Neural cell (in vitro differentiated cells): ENCODE results near the gene SLC38A4. TPM values are rescaled to one million over a fixed set of nuclear protein-coding genes. Genes with fewer than 3 reads are reported as not detected.
"Not testable (repeated sequence)": the region's sequence is repeated elsewhere in the genome, so short reads cannot be mapped to it uniquely, and the experiment has no call there.

ENCODE experiments used
- H2AFZ ChIP-seq: fragments of 200-600, 300-800 bp; sonication (generic), shearing (Covaris generic); 2 replicates; pipeline ENCODE4 v1.6.0; 2014; ENCODE audit warnings: low read depth, mild to moderate bottlenecking, antibody characterized with exemption, low read length, moderate library complexity
- H3F3A ChIP-seq: fragments of 200-600 bp; shearing (Covaris generic); 2 replicates; pipeline ENCODE4 v1.6.1; 2016; ENCODE audit warnings: mild to moderate bottlenecking, moderate library complexity, mixed read lengths, antibody characterized with exemption, low read length; ENCODE audit not compliant: insufficient read depth, poor library complexity, severe bottlenecking
- H3K27ac ChIP-seq: fragments of 200-600, 300-800 bp; sonication (generic), shearing (Covaris generic); 2 replicates; pipeline ENCODE4 v1.5.1; 2014; ENCODE audit warnings: mild to moderate bottlenecking, low read length, moderate library complexity
- H3K27me3 ChIP-seq: fragments of 300-800, 200-600 bp; sonication (generic), shearing (Covaris generic); 2 replicates; pipeline ENCODE4 v1.6.0; 2014; ENCODE audit warnings: mild to moderate bottlenecking, low read depth, low read length, moderate library complexity; ENCODE audit not compliant: insufficient read depth
- H3K36me3 ChIP-seq: fragments of 300-800, 200-600 bp; sonication (generic), shearing (Covaris generic); 2 replicates; pipeline ENCODE4 v1.5.1; 2014; ENCODE audit warnings: mild to moderate bottlenecking, antibody characterized with exemption, low read length, moderate library complexity; ENCODE audit not compliant: insufficient read depth
- H3K4me2 ChIP-seq: fragments of 300-800, 200-600 bp; sonication (generic), shearing (Covaris generic); 2 replicates; pipeline ENCODE4 v1.6.0; 2014; ENCODE audit warnings: mild to moderate bottlenecking, low read length
- H3K4me3 ChIP-seq: fragments of 300-800, 200-600 bp; sonication (generic), shearing (Covaris generic); 2 replicates; pipeline ENCODE4 v1.5.1; 2014; ENCODE audit warnings: mild to moderate bottlenecking, low read length, moderate library complexity
- H3K79me2 ChIP-seq: fragments of 200-600 bp; shearing (Covaris generic); replicated peaks from 2 replicates; pipeline ENCODE4 v1.6.0; 2014; ENCODE audit warnings: mild to moderate bottlenecking, low read length, moderate library complexity; ENCODE audit not compliant: insufficient read depth
- H3K9ac ChIP-seq: fragments of 300-800, 200-600 bp; sonication (generic), shearing (Covaris generic); 2 replicates; pipeline ENCODE4 v1.6.1; 2016; ENCODE audit warnings: mild to moderate bottlenecking, low read length, mixed read lengths
- H3K9me2 ChIP-seq: fragments of 200-600 bp; shearing (Covaris generic); 2 replicates; pipeline ENCODE4 v1.6.1; 2016; ENCODE audit warnings: mild to moderate bottlenecking, low read length, mixed read lengths; ENCODE audit not compliant: insufficient read depth
- H3K9me3 ChIP-seq: fragments of 200-600, 300-800 bp; sonication (generic), shearing (Covaris generic); 2 replicates; pipeline ENCODE4 v1.6.1; 2016; ENCODE audit warnings: mild to moderate bottlenecking, mixed run types, low read length, moderate library complexity, mixed read lengths
- H4K20me1 ChIP-seq: fragments of 200-600 bp; shearing (Covaris generic); 2 replicates; pipeline ENCODE4 v1.6.1; 2016; ENCODE audit warnings: mild to moderate bottlenecking, mixed run types; ENCODE audit not compliant: insufficient read depth
- EP300 ChIP-seq: fragments of 450-650 bp; conservative IDR thresholded peaks from 2 replicates; pipeline ENCODE4 v1.6.1; 2014; ENCODE audit warnings: antibody characterized with exemption, mild to moderate bottlenecking, moderate library complexity; ENCODE audit not compliant: poor library complexity, severe bottlenecking
- EZH2 ChIP-seq: fragments of 200-600, 300-800 bp; shearing (Covaris generic), sonication (generic); IDR thresholded peaks from 2 replicates; pipeline ENCODE4 v1.6.1; 2014; ENCODE audit warnings: antibody characterized with exemption, low read length, borderline replicate concordance, mild to moderate bottlenecking; ENCODE audit not compliant: insufficient read depth, poor library complexity, severe bottlenecking
- MXI1 ChIP-seq: fragments of 450-650 bp; conservative IDR thresholded peaks from 2 replicates; pipeline ENCODE4 v1.6.1; 2014; ENCODE audit warnings: antibody characterized with exemption, mild to moderate bottlenecking; ENCODE audit not compliant: poor library complexity, severe bottlenecking
- POLR2AphosphoS5 ChIP-seq: IDR thresholded peaks from 2 replicates; pipeline ENCODE4 v1.6.1; 2012
- RAD21 ChIP-seq: fragments of 450-650 bp; conservative IDR thresholded peaks from 2 replicates; pipeline ENCODE4 v1.6.1; 2014; ENCODE audit warnings: antibody characterized with exemption, mild to moderate bottlenecking, moderate library complexity
- SMC3 ChIP-seq: fragments of 450-650 bp; conservative IDR thresholded peaks from 2 replicates; pipeline ENCODE4 v1.6.1; 2014; ENCODE audit warnings: antibody characterized with exemption, mild to moderate bottlenecking, moderate library complexity; ENCODE audit not compliant: poor library complexity
- TAF1 ChIP-seq: IDR thresholded peaks from 2 replicates; pipeline ENCODE4 v1.6.1; 2012; ENCODE audit warnings: low read depth
- polyA plus RNA-seq: library from polyadenylated mRNA; depleted of rRNA; stranded (reverse); fragments of >200 nt; gene quantifications from 2 replicates; pipeline ENCODE4 v1.2.3, GENCODE V29; 2014
- TF ChIP-seq, protein P1 (sequence below): fragments of 450-650 bp; IDR thresholded peaks from 2 replicates; pipeline ENCODE4 v1.5.1; 2014; ENCODE audit warnings: antibody characterized with exemption, mild to moderate bottlenecking, moderate library complexity; ENCODE audit not compliant: poor library complexity, severe bottlenecking
- TF ChIP-seq, protein P2 (sequence below): IDR thresholded peaks from 2 replicates; pipeline ENCODE4 v1.6.1; 2012; ENCODE audit warnings: borderline replicate concordance

The SLC38A4 gene
- polyA plus RNA-seq, 1 donor from 2014 or later = not detected

DNA sequence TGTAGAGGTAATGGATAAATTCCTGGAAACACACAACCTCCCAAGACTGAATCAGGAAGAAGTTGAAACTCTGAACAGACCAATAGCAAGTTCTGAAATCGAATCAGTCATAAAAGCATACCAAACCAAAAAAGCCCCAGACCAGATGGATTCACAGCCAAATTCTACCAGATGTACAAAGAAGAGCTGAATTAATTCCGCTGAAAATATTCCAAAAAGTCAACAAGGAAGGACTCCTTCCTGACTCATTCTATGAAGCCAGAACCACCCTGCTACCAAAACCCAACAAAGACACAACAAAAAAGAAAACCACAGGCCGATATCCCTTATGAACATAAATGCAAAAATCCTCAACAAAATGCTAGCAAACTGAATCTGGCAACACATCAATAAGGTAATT, 81.5 kb downstream of the SLC38A4 start:
- Histone ChIP-seq H3F3A (no peaks in the 10 kb centered on the region), H3K9me3 (no peaks in the 10 kb centered on the region), H3K27me3 (no peaks in the 10 kb centered on the region), H3K9me2 (no peaks in the 10 kb centered on the region), H3K36me3 (no peaks in the 10 kb centered on the region), H4K20me1 (no peaks in the 10 kb centered on the region), H3K4me2 (no peak overlapping the region), H3K27ac (no peak overlapping the region), H3K4me3 (no peak overlapping the region), H3K79me2 (no peaks in the 10 kb centered on the region), H3K9ac (no peak overlapping the region), H2AFZ (no peak overlapping the region)
- TF ChIP-seq POLR2AphosphoS5 = no peak
- no peak for TF ChIP-seq EP300
- no peak for TF ChIP-seq MXI1
- TF ChIP-seq SMC3 = no peak
- TF ChIP-seq TAF1 = no peak
- TF ChIP-seq RAD21 = no peak
- no peak for TF ChIP-seq EZH2
- TF ChIP-seq, protein P1, sequence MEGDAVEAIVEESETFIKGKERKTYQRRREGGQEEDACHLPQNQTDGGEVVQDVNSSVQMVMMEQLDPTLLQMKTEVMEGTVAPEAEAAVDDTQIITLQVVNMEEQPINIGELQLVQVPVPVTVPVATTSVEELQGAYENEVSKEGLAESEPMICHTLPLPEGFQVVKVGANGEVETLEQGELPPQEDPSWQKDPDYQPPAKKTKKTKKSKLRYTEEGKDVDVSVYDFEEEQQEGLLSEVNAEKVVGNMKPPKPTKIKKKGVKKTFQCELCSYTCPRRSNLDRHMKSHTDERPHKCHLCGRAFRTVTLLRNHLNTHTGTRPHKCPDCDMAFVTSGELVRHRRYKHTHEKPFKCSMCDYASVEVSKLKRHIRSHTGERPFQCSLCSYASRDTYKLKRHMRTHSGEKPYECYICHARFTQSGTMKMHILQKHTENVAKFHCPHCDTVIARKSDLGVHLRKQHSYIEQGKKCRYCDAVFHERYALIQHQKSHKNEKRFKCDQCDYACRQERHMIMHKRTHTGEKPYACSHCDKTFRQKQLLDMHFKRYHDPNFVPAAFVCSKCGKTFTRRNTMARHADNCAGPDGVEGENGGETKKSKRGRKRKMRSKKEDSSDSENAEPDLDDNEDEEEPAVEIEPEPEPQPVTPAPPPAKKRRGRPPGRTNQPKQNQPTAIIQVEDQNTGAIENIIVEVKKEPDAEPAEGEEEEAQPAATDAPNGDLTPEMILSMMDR = no peak
- TF ChIP-seq, protein P2, sequence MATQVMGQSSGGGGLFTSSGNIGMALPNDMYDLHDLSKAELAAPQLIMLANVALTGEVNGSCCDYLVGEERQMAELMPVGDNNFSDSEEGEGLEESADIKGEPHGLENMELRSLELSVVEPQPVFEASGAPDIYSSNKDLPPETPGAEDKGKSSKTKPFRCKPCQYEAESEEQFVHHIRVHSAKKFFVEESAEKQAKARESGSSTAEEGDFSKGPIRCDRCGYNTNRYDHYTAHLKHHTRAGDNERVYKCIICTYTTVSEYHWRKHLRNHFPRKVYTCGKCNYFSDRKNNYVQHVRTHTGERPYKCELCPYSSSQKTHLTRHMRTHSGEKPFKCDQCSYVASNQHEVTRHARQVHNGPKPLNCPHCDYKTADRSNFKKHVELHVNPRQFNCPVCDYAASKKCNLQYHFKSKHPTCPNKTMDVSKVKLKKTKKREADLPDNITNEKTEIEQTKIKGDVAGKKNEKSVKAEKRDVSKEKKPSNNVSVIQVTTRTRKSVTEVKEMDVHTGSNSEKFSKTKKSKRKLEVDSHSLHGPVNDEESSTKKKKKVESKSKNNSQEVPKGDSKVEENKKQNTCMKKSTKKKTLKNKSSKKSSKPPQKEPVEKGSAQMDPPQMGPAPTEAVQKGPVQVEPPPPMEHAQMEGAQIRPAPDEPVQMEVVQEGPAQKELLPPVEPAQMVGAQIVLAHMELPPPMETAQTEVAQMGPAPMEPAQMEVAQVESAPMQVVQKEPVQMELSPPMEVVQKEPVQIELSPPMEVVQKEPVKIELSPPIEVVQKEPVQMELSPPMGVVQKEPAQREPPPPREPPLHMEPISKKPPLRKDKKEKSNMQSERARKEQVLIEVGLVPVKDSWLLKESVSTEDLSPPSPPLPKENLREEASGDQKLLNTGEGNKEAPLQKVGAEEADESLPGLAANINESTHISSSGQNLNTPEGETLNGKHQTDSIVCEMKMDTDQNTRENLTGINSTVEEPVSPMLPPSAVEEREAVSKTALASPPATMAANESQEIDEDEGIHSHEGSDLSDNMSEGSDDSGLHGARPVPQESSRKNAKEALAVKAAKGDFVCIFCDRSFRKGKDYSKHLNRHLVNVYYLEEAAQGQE = no peak

DNA sequence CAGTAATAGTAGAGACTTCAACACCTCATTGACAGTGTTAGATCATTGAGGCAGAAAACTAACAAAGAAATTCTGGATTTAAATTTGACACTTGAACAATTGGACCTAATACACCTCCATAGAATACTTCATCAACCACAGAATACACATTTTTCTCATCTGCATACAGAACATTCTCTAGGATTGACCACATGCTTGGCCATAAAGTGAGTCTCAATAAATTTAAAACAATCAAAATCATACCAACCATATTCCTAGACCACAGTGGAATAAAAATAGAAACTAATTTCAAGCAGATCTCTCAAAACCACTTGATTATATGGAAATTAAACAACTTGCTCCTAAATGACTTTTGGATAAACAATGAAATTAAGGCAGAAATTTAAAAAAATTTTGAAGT, 82.3 kb downstream of the SLC38A4 start:
- H3K9ac ChIP-seq = no peak overlapping the region
- H3K9me3 ChIP-seq = no peaks in the 10 kb centered on the region
- H3K79me2 ChIP-seq = no peaks in the 10 kb centered on the region
- no peak overlapping the region for H3K4me2 ChIP-seq
- H2AFZ ChIP-seq = no peak overlapping the region
- H3K27ac ChIP-seq = no peak overlapping the region
- H4K20me1 ChIP-seq = no peaks in the 10 kb centered on the region
- TF ChIP-seq TAF1 = no peak
- TF ChIP-seq, protein P2 = no peak
- H3K27me3 ChIP-seq = no peaks in the 10 kb centered on the region
- no peaks in the 10 kb centered on the region for H3K9me2 ChIP-seq
- H3K4me3 ChIP-seq = no peak overlapping the region
- no peaks in the 10 kb centered on the region for H3F3A ChIP-seq
- H3K36me3 ChIP-seq = no peaks in the 10 kb centered on the region

DNA sequence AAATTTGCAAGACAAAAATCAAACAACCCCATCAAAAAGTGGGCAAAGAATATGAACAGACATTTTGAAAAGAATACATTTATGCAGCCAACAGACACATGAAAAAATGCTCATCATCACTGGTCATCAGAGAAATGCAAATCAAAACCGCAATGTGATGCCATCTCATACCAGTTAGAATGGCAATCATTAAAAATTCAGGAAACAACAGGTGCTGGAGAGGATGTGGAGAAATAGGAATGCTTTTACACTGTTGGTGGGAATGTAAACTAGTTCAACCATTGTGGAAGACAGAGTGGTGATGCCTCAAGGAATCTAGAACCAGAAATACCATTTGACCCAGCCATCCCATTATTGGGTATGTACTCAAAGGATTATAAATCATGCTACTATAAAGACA, 83.5 kb downstream of the SLC38A4 start:
- H3K36me3 ChIP-seq, H4K20me1 ChIP-seq, H2AFZ ChIP-seq, H3K4me2 ChIP-seq, H3K9ac ChIP-seq, H3K27ac ChIP-seq, H3K9me2 ChIP-seq, H3K27me3 ChIP-seq, H3K4me3 ChIP-seq, H3K79me2 ChIP-seq, H3F3A ChIP-seq, H3K9me3 ChIP-seq: not testable (repeated sequence)
